HG03457 (cell line): Measurements from ENCODE around the gene ATG9A.
A peak's percentile ranks its signal among the peaks of the same experiment; 100 is the strongest.
"Not testable (repeated sequence)": the region's sequence is repeated elsewhere in the genome, so short reads cannot be mapped to it uniquely, and the experiment has no call there.

Source experiments
- ATAC-seq: cut with Tn5 transposase; IDR thresholded peaks from one replicate; pipeline ENCODE4 v1.9.1; 2021; ENCODE audit warnings: moderate number of reproducible peaks; ENCODE audit not compliant: unreplicated experiment

Gene ATG9A

GRCh38 chr2:219207134-219207883, 22.1 kb downstream of the ATG9A start:
- no peak for ATAC-seq

- peak; percentile 92 for ATAC-seq
Measured at GRCh38 chr2:219206328-219207133, 22.9 kb downstream of the ATG9A start, which contains the start of gene ZFAND2B. ZFAND2B (plus strand) TSS chr2:219206782; CDS start chr2:219206988, 206 bp downstream.

GRCh38 chr2:219205981-219206327, 23.5 kb downstream of the ATG9A start:
- ATAC-seq: peak; percentile 10

- ATAC-seq: no peak
Measured at GRCh38 chr2:219205165-219205538, 24.3 kb downstream of the ATG9A start.

GRCh38 chr2:219204425-219205164, 24.8 kb downstream of the ATG9A start:
- no peak for ATAC-seq

- not testable (repeated sequence) for ATAC-seq
Measured at GRCh38 chr2:219201331-219201730, 28.1 kb downstream of the ATG9A start.

- not testable (repeated sequence) for ATAC-seq
Measured at GRCh38 chr2:219200502-219201326, 28.7 kb downstream of the ATG9A start.

- no peak for ATAC-seq
Measured at GRCh38 chr2:219199470-219200211, 29.8 kb downstream of the ATG9A start.

GRCh38 chr2:219198974-219199373, 30.5 kb downstream of the ATG9A start:
- no peak for ATAC-seq

GRCh38 chr2:219197388-219197787, 32.0 kb downstream of the ATG9A start:
- ATAC-seq: no peak

- ATAC-seq: no peak
Measured at GRCh38 chr2:219186754-219187456, 42.5 kb downstream of the ATG9A start.

- ATAC-seq: no peak
Measured at GRCh38 chr2:219184121-219184520, 45.3 kb downstream of the ATG9A start.

GRCh38 chr2:219183151-219183772, 46.2 kb downstream of the ATG9A start:
- ATAC-seq: no peak

GRCh38 chr2:219182331-219183150, 46.9 kb downstream of the ATG9A start:
- ATAC-seq: no peak

- ATAC-seq: no peak
Measured at GRCh38 chr2:219181531-219181930, 47.9 kb downstream of the ATG9A start.

GRCh38 chr2:219180961-219181360, 48.5 kb downstream of the ATG9A start:
- no peak for ATAC-seq

- no peak for ATAC-seq
Measured at GRCh38 chr2:219179601-219180465, 49.6 kb downstream of the ATG9A start.
